Loucy (cell line): ENCODE data around the gene OCSTAMP.

Experiments used
- H2AFZ ChIP-seq: fragments of 200-600 bp; sonication (generic); 2 replicates; pipeline ENCODE4 v1.6.0; 2016; ENCODE audit warnings: antibody characterized with exemption, mild to moderate bottlenecking, low read length, moderate library complexity
- H3F3A ChIP-seq: fragments of 200-600 bp; 2 replicates; pipeline ENCODE4 v1.6.0; 2016; ENCODE audit warnings: antibody characterized with exemption, low read depth, mild to moderate bottlenecking
- H3K27me3 ChIP-seq: fragments of 200-600 bp; sonication (generic); 2 replicates; pipeline ENCODE4 v1.6.1; 2014; ENCODE audit warnings: low read length, mild to moderate bottlenecking; ENCODE audit not compliant: insufficient read depth, poor library complexity, severe bottlenecking
- H3K36me3 ChIP-seq: fragments of 200-600 bp; sonication (generic); 2 replicates; pipeline ENCODE4 v1.6.1; 2016; ENCODE audit warnings: low read length; ENCODE audit not compliant: insufficient read depth
- H3K4me1 ChIP-seq: fragments of 200-600 bp; sonication (generic); 2 replicates; pipeline ENCODE4 v1.5.1; 2014; ENCODE audit warnings: low read length, mild to moderate bottlenecking; ENCODE audit not compliant: insufficient read depth, poor library complexity, severe bottlenecking
- H3K4me2 ChIP-seq: fragments of 200-600 bp; sonication (generic); 2 replicates; pipeline ENCODE4 v1.6.0; 2014; ENCODE audit warnings: antibody characterized with exemption, low read length, low read depth, mild to moderate bottlenecking; ENCODE audit not compliant: poor library complexity, severe bottlenecking
- H3K4me3 ChIP-seq: fragments of 200-600 bp; sonication (generic); 2 replicates; pipeline ENCODE4 v1.5.1; 2014; ENCODE audit warnings: low read length, mild to moderate bottlenecking, mixed read lengths; ENCODE audit not compliant: poor library complexity, severe bottlenecking
- H3K79me2 ChIP-seq: fragments of 200-600 bp; sonication (generic); 2 replicates; pipeline ENCODE4 v1.6.1; 2014; ENCODE audit warnings: low read length; ENCODE audit not compliant: insufficient read depth
- H3K9ac ChIP-seq: fragments of 200-600 bp; sonication (generic); 2 replicates; pipeline ENCODE4 v1.6.0; 2014; ENCODE audit warnings: mild to moderate bottlenecking, low read depth, low read length, moderate library complexity; ENCODE audit not compliant: poor library complexity, severe bottlenecking
- H3K9me2 ChIP-seq: fragments of 200-600 bp; sonication (generic); replicated peaks from 2 replicates; pipeline ENCODE4 v1.6.1; 2016; ENCODE audit warnings: low read depth, low read length, mixed read lengths
- H3K9me3 ChIP-seq: fragments of 200-600 bp; sonication (generic); 2 replicates; pipeline ENCODE4 v1.6.1; 2014; ENCODE audit warnings: mild to moderate bottlenecking, antibody characterized with exemption, low read length, low read depth; ENCODE audit not compliant: insufficient read depth
- H4K20me1 ChIP-seq: fragments of 200-600 bp; sonication (generic); 2 replicates; pipeline ENCODE4 v1.6.0; 2014; ENCODE audit warnings: antibody characterized with exemption, low read length, mild to moderate bottlenecking; ENCODE audit not compliant: insufficient read depth, poor library complexity, severe bottlenecking
- EZH2phosphoT487 ChIP-seq: fragments of 200-600 bp; IDR thresholded peaks from 2 replicates; pipeline ENCODE4 v1.6.1; 2018; ENCODE audit warnings: antibody characterized with exemption, mild to moderate bottlenecking, moderate library complexity, borderline replicate concordance
- TF ChIP-seq, protein P1 (sequence below): fragments of 200-600 bp; sonication (generic); conservative IDR thresholded peaks from 2 replicates; pipeline ENCODE4 v1.5.1; 2014; ENCODE audit warnings: mild to moderate bottlenecking, antibody characterized with exemption, low read length

The OCSTAMP gene

DNA sequence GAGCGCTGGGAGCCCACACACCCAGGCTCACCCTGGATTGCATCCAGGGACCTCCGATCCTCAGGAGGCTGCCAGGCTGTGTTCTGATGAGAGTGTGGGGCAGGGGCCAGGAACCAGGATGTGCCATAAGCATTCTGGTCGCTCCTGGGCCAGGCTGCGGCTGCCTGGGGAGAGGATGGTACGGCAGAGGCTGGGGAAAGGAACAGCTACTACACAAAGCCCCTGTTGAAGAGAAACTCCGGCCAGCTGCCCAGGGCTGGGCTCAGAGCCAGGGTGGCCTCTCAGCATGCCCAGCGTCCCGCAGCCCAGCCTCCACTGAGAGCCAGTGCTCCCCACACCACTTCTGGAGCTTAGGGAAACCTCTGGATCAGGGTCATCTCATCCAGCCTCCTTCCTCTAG, 21.7 kb upstream of the OCSTAMP start:
- H3K9me3 ChIP-seq = no peaks in the 10 kb centered on the region
- no peaks in the 10 kb centered on the region for H3K27me3 ChIP-seq
- no peaks in the 10 kb centered on the region for H4K20me1 ChIP-seq
- H3K36me3 ChIP-seq = no peaks in the 10 kb centered on the region
- no peak for TF ChIP-seq EZH2phosphoT487
- TF ChIP-seq, protein P1, sequence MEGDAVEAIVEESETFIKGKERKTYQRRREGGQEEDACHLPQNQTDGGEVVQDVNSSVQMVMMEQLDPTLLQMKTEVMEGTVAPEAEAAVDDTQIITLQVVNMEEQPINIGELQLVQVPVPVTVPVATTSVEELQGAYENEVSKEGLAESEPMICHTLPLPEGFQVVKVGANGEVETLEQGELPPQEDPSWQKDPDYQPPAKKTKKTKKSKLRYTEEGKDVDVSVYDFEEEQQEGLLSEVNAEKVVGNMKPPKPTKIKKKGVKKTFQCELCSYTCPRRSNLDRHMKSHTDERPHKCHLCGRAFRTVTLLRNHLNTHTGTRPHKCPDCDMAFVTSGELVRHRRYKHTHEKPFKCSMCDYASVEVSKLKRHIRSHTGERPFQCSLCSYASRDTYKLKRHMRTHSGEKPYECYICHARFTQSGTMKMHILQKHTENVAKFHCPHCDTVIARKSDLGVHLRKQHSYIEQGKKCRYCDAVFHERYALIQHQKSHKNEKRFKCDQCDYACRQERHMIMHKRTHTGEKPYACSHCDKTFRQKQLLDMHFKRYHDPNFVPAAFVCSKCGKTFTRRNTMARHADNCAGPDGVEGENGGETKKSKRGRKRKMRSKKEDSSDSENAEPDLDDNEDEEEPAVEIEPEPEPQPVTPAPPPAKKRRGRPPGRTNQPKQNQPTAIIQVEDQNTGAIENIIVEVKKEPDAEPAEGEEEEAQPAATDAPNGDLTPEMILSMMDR = no peak
- no peak overlapping the region for H3K9ac ChIP-seq
- no peaks in the 10 kb centered on the region for H3K79me2 ChIP-seq
- no peak overlapping the region for H3K4me3 ChIP-seq
- H3K4me1 ChIP-seq = peaks cover 6% of the 10 kb centered on the region
- no peaks in the 10 kb centered on the region for H3K9me2 ChIP-seq
- no peaks in the 10 kb centered on the region for H3F3A ChIP-seq
- no peak overlapping the region for H3K4me2 ChIP-seq
- H2AFZ ChIP-seq = no peak overlapping the region

DNA sequence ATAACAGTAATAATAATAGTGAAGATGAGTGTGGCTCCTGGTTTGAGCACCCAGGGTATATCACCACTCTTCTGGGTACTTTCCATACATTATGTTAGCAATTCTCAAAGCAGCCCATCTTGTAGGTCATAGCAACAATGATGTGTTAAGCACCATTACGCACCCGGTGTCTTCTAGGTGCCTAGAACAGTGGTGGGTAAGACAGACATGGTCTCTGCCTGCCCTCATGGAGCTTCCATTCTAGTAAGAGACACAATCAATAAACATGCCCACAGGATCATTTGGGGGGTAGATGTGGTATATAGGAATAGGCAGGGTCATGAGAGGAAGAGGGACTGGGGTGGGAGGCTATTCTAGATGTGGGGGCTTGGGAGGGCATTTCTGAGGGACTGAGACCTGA, 21.0 kb upstream of the OCSTAMP start:
- no peaks in the 10 kb centered on the region for H3F3A ChIP-seq
- H3K4me2 ChIP-seq = no peak overlapping the region
- no peaks in the 10 kb centered on the region for H3K79me2 ChIP-seq
- no peaks in the 10 kb centered on the region for H3K9me3 ChIP-seq
- peaks cover 6% of the 10 kb centered on the region for H3K4me1 ChIP-seq
- H4K20me1 ChIP-seq = no peaks in the 10 kb centered on the region
- no peak overlapping the region for H3K9ac ChIP-seq
- no peak overlapping the region for H2AFZ ChIP-seq
- no peaks in the 10 kb centered on the region for H3K27me3 ChIP-seq
- H3K36me3 ChIP-seq = no peaks in the 10 kb centered on the region
- no peaks in the 10 kb centered on the region for H3K9me2 ChIP-seq
- TF ChIP-seq EZH2phosphoT487 = no peak
- TF ChIP-seq, protein P1 = no peak
- no peak overlapping the region for H3K4me3 ChIP-seq

DNA sequence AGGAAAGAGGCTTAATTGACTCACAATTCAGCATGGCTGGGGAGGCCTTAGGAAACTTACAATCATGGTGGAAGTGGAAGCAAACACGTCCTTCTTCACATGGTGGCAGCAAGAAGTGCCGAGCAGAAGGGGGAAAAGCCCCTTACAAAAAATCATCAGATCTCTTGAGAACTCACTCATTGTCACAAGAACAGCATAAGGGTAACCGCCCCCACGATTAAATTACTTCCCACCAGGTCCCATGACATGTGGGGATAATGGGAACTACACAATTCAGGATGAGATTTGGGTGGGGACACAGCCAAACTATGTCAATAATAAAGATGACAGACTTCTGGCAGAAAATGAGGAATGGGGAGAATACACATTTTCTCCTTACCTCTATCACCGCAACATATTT, 20.5 kb upstream of the OCSTAMP start:
- no peaks in the 10 kb centered on the region for H3K27me3 ChIP-seq
- H3K4me2 ChIP-seq = no peak overlapping the region
- no peak overlapping the region for H2AFZ ChIP-seq
- TF ChIP-seq, protein P1 = no peak
- no peak for TF ChIP-seq EZH2phosphoT487
- no peaks in the 10 kb centered on the region for H3K9me3 ChIP-seq
- H3K4me1 ChIP-seq = peaks cover 6% of the 10 kb centered on the region
- H3K36me3 ChIP-seq = no peaks in the 10 kb centered on the region
- H3F3A ChIP-seq = no peaks in the 10 kb centered on the region
- H3K9me2 ChIP-seq = no peaks in the 10 kb centered on the region
- H4K20me1 ChIP-seq = no peaks in the 10 kb centered on the region
- no peak overlapping the region for H3K9ac ChIP-seq
- no peaks in the 10 kb centered on the region for H3K79me2 ChIP-seq
- no peak overlapping the region for H3K4me3 ChIP-seq
